HG03575 (cell line): ENCODE measurements around the gene CNPY2.
"Not testable (repeated sequence)": the region's sequence is repeated elsewhere in the genome, so short reads cannot be mapped to it uniquely, and the experiment has no call there.

ENCODE experiments used
- ATAC-seq: cut with Tn5 transposase; IDR thresholded peaks from one replicate; pipeline ENCODE4 v1.9.1; 2021; ENCODE audit not compliant: unreplicated experiment, insufficient number of reproducible peaks, low FRiP score; ENCODE audit errors: extremely low read depth

Gene CNPY2

GRCh38 chr12:56315622-56316473, at the start of gene CNPY2:
TSS of gene CNPY2 (minus strand) at chr12:56315988. CDS start at chr12:56315217, 771 bp downstream.
- peak; percentile 68 for ATAC-seq

GRCh38 chr12:56362130-56363059, 46.6 kb upstream of the CNPY2 start, which contains the start of gene APOF:
TSS of gene APOF (minus strand) at chr12:56362857. CDS start at chr12:56362745, 112 bp downstream.
- ATAC-seq = no peak

DNA sequence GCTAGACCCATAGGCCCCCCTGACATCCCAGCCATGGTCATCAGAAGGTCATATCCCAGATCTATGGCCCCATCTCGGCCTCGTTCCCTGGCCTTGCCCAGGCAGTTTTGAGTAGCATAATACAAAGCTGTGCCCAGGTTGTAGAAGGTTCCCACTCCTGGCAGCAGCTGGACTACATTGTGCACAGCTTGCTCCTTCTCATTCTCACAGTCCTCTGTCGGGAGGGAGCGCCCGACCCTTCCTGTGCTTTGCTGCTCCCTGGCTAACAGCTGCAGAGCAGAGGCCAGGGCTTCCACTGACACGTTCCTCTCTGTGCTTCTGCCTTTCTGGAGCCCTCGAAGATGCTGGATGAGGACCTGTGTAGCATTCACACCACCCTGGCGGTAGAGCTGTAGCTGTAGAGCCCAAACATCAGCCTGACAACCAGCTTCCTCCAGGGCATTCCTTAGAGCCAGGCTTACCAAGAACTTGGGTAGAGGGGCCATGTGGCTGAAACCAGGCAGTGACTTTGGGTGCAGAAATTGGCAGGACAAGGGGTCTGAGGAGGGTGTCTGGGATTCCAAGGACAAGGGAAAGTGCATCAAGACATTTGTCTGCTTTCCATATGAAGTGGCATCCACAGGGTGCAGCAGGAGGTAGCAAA, 45.8 kb upstream of the CNPY2 start:
- no peak for ATAC-seq

- ATAC-seq = peak; percentile 84
Observed at GRCh38 chr12:56359851-56360767, 44.3 kb upstream of the CNPY2 start, which contains the start of gene STAT2. TSS of gene STAT2 (minus strand) at chr12:56360107. CDS start at chr12:56356571, 3,536 bp downstream.

GRCh38 chr12:56358836-56359532, 43.2 kb upstream of the CNPY2 start:
- ATAC-seq = no peak

- no peak for ATAC-seq
Observed at GRCh38 chr12:56351325-56351724, 35.5 kb upstream of the CNPY2 start.

DNA sequence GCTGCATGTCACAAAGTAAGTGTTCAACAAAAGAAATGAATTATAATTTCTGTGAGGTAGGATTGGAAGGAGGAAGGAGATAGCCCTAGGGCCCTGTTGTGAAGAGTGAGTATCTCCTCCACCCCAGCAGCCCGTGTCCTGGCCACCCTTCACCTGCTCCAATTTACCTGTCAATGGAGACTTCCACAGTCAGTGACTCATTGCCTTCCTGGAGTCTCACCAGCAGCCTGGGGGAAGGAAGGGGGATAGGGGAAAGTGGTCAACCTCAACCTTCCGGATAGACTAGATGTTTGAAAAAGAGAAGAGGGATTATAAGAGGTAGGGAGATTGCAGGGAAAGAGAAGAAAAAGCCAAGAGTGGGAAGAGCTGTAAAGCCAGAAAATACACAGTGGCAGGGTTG, 34.9 kb upstream of the CNPY2 start:
- ATAC-seq = no peak

GRCh38 chr12:56348776-56349175, 33.0 kb upstream of the CNPY2 start:
- no peak for ATAC-seq

DNA sequence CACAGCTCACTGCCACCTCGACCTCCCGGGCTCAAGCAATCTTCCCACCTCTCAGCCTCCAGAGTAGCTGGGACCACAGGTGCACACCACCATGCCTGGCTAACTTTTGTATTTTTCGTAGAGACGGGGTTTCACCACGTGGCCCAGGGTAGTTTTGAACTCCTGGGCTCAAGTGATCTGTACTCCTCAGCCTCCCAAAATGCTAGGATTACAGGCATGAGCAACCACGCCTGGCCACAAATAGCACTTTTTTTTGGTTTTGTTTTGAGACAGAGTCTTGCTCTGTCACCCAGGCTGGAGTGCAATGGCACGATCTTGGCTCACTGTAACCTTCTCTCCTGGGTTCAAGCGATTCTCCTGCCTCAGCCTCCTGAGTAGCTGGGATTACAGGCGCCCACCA, 31.5 kb upstream of the CNPY2 start:
- ATAC-seq = not testable (repeated sequence)

DNA sequence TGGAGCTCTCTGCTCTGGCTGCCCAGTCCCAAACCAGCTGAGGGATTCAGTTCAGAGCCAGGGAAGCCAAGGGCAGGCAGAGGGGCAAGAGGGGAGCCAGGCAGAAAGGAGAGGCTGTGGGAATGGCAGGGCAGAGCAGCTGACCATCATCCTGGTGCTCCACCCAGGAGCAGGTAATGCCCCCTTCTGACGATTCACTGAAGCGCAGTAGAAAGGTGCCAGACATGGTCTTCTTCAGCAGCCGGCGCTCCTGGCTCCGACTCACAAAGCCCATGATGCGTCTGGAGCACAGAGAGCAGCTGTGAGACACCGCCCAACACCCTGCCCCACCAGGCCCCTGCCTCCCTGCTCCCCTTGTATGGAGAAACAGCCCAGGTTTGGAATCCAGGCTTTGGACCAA, 30.9 kb upstream of the CNPY2 start:
- no peak for ATAC-seq

DNA sequence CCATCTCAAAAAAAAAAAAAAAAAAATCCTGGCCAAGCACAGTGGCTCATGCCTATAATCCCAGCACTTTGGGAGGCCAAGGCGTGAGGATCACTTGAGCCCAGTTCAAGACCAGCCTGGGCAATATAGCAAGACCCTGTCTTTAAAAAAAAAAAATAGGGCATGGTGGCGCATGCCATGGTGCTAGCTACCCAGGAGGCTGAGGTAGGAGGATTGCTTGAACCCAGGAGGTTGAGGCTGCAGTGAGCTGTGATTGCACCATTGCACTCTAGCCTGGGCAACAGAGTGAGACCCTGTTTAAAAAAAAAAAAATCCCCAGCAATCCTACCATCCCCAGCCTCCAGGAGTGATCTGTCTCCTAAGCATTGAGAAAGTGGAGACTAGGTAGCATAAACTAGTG, 26.5 kb upstream of the CNPY2 start:
- ATAC-seq = not testable (repeated sequence)

DNA sequence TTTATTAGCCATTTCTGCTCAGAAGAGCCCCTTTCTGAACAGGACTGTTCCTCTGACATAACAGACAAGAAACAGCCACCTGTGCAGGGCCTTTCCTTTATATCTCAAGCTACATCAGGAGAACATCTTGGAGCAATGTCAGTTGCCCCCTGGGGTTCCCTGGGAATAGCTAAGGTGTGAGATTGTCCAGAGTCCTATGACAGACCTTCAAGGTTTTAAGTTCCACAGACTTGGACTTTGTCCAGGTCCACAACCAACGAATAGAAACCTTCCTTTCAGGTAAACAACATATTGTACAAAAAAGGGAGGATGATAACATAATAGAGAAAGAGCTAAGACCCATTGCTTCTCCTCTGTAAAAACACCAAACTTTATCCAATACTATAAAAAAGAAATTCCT, 25.8 kb upstream of the CNPY2 start:
- no peak for ATAC-seq

- ATAC-seq = no peak
Observed at GRCh38 chr12:56339158-56339422, 23.3 kb upstream of the CNPY2 start.

DNA sequence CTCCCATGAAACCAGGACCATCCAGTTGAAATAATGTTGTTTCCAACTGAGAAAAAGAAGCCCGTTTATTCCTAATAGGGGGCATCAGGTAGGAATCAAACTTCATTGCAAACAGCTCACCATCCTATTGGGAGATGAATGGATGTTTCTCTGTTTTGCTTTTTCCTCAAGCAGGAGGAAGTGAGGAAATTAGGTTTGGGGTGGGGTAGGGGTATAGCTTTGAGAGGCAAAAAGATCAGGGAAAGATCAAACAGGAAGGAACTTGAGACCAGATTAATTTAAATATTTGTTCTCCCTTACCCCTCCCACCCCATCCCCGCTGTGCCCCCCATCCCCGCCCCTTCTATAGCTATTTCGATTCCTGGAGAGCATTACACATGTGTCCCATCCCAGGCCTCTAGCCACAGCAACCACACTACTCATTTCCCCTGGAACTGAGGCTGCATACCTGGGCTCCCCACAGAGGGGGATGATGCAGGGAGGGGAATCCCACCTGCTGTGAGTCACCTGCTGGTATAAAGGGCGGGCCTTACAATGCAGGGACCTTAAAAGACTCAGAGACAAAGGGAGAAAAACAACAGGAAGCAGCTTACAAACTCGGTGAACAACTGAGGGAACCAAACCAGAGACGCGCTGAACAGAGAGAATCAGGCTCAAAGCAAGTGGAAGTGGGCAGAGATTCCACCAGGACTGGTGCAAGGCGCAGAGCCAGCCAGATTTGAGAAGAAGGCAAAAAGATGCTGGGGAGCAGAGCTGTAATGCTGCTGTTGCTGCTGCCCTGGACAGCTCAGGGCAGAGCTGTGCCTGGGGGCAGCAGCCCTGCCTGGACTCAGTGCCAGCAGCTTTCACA, 22.7 kb upstream of the CNPY2 start, which contains the start of gene IL23A:
IL23A (plus strand) TSS at position 577 of the 850 bp plus-strand sequence; CDS start at position 738, 161 bp downstream.
- no peak for ATAC-seq

DNA sequence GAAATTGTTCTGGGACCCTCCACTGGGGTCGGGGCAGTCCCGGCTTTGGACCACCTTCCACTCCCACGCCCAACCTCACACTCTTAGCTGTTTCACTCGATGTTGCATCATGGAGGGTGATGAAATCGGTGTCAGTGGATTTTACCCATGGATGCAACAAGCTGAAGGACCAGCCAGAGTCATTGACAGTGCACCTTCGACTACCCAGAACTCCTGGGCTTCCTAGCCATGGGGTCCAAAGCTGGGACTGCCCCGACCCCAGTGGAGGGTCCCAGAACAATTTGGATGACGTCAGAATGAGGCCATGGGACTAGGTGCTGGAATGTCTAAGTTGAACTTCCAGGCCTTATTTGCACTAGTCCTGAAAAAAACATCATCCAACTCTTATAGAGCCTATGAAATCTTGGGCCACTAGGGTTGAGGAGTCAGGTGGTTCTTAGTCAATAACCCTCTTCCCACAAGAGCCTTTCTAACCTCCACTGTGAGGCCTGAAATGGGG, 22.0 kb upstream of the CNPY2 start:
- no peak for ATAC-seq

GRCh38 chr12:56336361-56337167, 20.8 kb upstream of the CNPY2 start:
- ATAC-seq = no peak
